Suppressor macrophage treated with lipopolysaccharide for 1 hour (primary cell): ENCODE measurements around the gene SF3A1.
"Not testable (repeated sequence)": the region's sequence is repeated elsewhere in the genome, so short reads cannot be mapped to it uniquely, and the experiment has no call there.

Experiments
- DNase-seq, 3 donors: peaks; one replicate each; pipeline ENCODE4 v3.0.0-alpha.2; 2020 to 2022

The SF3A1 gene

GRCh38 chr22:30356449-30357235, at the start of gene SF3A1, which contains the start of gene CCDC157:
TSS of gene SF3A1 (minus strand) at chr22:30356894. CDS start at chr22:30356792, 102 bp downstream.
TSS of gene CCDC157 (plus strand) at chr22:30357007. CDS start at chr22:30366001, 8,994 bp downstream.
- peak; percentile 94 to 97 (median 97) for DNase-seq

- DNase-seq, result no peak
Observed at GRCh38 chr22:30406400-30406799, 49.7 kb upstream of the SF3A1 start.

- no peak for DNase-seq
Observed at GRCh38 chr22:30405731-30406130, 49.0 kb upstream of the SF3A1 start.

GRCh38 chr22:30404307-30404706, 47.6 kb upstream of the SF3A1 start:
- DNase-seq, result no peak

- not testable (repeated sequence) for DNase-seq
Observed at GRCh38 chr22:30402766-30403104, 46.0 kb upstream of the SF3A1 start.

- DNase-seq, result peak; percentile 39 to 50 (median 49)
Observed at GRCh38 chr22:30402028-30402765, 45.5 kb upstream of the SF3A1 start.

GRCh38 chr22:30401024-30401423, 44.3 kb upstream of the SF3A1 start:
- DNase-seq, result not testable (repeated sequence)

- DNase-seq, result no peak
Observed at GRCh38 chr22:30400159-30400558, 43.5 kb upstream of the SF3A1 start.

- DNase-seq, result no peak
Observed at GRCh38 chr22:30399718-30400117, 43.0 kb upstream of the SF3A1 start.

GRCh38 chr22:30398685-30399680, 42.3 kb upstream of the SF3A1 start:
- no peak for DNase-seq

- DNase-seq, result no peak
Observed at GRCh38 chr22:30397656-30398635, 41.3 kb upstream of the SF3A1 start.

GRCh38 chr22:30396871-30397655, 40.4 kb upstream of the SF3A1 start, which contains the start of gene SEC14L2:
TSS of gene SEC14L2 (plus strand) at chr22:30397018. CDS start at chr22:30397117, 99 bp downstream.
- DNase-seq, result peak; percentile 56 to 75 (median 59)

GRCh38 chr22:30393885-30394284, 37.2 kb upstream of the SF3A1 start:
- DNase-seq, result no peak

- no peak for DNase-seq
Observed at GRCh38 chr22:30393322-30393680, 36.6 kb upstream of the SF3A1 start.

- DNase-seq, result peak in 1 of 3 donors; percentile 26
Observed at GRCh38 chr22:30392661-30393321, 36.1 kb upstream of the SF3A1 start.

- DNase-seq, result peak; percentile 86 to 91 (median 88)
Observed at GRCh38 chr22:30390974-30391691, 34.4 kb upstream of the SF3A1 start.

- DNase-seq, result peak; percentile 85 to 97 (median 94)
Observed at GRCh38 chr22:30386960-30387827, 30.5 kb upstream of the SF3A1 start, which contains the start of gene RNF215. TSS of gene RNF215 (minus strand) at chr22:30387411. CDS start at chr22:30387313, 98 bp downstream.

GRCh38 chr22:30386608-30386959, 29.9 kb upstream of the SF3A1 start:
- no peak for DNase-seq
